Measurements from ENCODE around the gene DCDC2C. TPM values are rescaled to one million over a fixed set of nuclear protein-coding genes. Genes with fewer than 3 reads are reported as not detected.

DCDC2C gene
- total and polyA plus RNA-seq, 2 experiments from 2014 or later, result not detected

DNA sequence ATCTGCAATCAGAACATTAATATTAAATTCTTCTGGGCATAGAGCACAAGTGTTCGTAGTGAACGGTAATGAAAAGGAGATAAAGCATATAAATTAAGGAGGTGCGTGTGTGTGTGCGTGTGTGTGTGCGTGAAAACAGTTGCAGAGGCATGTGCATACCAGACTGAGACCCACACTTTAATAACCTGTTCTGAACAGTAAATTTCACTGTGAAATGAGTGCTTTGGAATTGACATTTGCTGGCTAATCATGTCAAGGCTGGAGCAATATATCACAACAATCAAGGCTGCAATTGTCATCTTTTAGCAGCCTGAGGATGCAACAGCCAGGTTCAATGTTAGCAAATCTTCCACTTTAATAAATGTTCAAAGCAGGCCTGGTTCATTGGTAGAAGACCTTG, 57.9 kb downstream of the DCDC2C start:
- H3K4me3 ChIP-seq, result no peak overlapping the region
- H3K27ac ChIP-seq, result no peak overlapping the region
- no peak for DNase-seq (ENCODE audit: low spot score)
- 90% methylated on average over 5 of the region's 5 CpGs for WGBS (ENCODE audit: low lambda C conversion rate, missing lambda C conversion rate)
- H3K27me3 ChIP-seq, result no peaks in the 10 kb centered on the region
- H3K4me1 ChIP-seq (ENCODE audit: insufficient read depth), result no peaks in the 10 kb centered on the region
- no peaks in the 10 kb centered on the region for H4K20me1 ChIP-seq (ENCODE audit: insufficient read depth, poor library complexity, severe bottlenecking)
- TF ChIP-seq EZH2 (IDR thresholded peaks at IDR 0.05; ENCODE audit: borderline replicate concordance), result no peak
- TF ChIP-seq, protein P1, sequence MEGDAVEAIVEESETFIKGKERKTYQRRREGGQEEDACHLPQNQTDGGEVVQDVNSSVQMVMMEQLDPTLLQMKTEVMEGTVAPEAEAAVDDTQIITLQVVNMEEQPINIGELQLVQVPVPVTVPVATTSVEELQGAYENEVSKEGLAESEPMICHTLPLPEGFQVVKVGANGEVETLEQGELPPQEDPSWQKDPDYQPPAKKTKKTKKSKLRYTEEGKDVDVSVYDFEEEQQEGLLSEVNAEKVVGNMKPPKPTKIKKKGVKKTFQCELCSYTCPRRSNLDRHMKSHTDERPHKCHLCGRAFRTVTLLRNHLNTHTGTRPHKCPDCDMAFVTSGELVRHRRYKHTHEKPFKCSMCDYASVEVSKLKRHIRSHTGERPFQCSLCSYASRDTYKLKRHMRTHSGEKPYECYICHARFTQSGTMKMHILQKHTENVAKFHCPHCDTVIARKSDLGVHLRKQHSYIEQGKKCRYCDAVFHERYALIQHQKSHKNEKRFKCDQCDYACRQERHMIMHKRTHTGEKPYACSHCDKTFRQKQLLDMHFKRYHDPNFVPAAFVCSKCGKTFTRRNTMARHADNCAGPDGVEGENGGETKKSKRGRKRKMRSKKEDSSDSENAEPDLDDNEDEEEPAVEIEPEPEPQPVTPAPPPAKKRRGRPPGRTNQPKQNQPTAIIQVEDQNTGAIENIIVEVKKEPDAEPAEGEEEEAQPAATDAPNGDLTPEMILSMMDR (IDR thresholded peaks at IDR 0.05; ENCODE audit: poor library complexity), result no peak
- TF ChIP-seq EZH2phosphoT487 (IDR thresholded peaks at IDR 0.05; ENCODE audit: low read depth, severe bottlenecking, unreplicated experiment), result no peak
- no peaks in the 10 kb centered on the region for H3K9me2 ChIP-seq (replicated peaks; ENCODE audit: insufficient read depth)
- H3K4me2 ChIP-seq, result no peak overlapping the region
- no peaks in the 10 kb centered on the region for H3K36me3 ChIP-seq (replicated peaks; ENCODE audit: insufficient read depth, low read depth)
- H3K9me3 ChIP-seq (ENCODE audit: low read depth), result no peaks in the 10 kb centered on the region
- no peak overlapping the region for H2AFZ ChIP-seq
- no peaks in the 10 kb centered on the region for H3K79me2 ChIP-seq

DNA sequence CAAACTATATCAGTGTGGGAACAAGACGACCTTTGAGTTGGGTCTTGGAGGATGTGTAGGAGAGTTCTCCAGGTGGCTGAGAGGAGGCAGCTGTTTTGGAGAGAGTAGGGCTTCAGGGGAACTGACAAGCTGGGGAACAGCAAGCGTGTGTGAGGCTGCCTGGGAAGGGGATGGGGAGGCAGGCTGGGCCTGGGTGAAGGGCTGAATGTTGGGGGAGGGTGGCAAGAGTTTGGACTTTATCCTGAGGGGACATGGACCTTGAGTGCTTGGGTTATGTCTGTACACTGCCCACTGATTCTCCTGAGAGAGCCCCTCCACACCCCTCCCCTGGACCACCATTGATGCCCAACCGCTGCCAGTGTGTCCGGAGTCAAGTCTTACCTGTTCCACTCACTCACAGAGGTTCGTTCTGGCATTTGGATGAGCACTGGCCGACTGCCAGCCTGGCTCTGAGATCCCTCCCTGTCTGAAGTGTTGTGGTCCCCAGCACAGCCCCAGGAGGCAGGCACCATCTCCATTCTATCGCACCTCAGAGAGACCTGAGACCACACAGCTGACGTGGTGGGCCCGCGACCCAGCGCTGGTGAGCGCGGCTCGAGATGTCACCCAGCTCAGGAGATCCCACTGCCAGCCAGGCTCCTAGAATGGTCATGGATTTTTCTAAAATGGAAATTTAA, 59.5 kb downstream of the DCDC2C start:
- no peak for TF ChIP-seq EZH2phosphoT487 (IDR thresholded peaks at IDR 0.05; ENCODE audit: low read depth, severe bottlenecking, unreplicated experiment)
- TF ChIP-seq, protein P1 (IDR thresholded peaks at IDR 0.05; ENCODE audit: poor library complexity), result no peak
- TF ChIP-seq EZH2 (IDR thresholded peaks at IDR 0.05; ENCODE audit: borderline replicate concordance), result no peak
- no peaks in the 10 kb centered on the region for H3K36me3 ChIP-seq (replicated peaks; ENCODE audit: insufficient read depth, low read depth)
- H3K9me3 ChIP-seq (ENCODE audit: low read depth), result no peaks in the 10 kb centered on the region
- H3K4me2 ChIP-seq, result no peak overlapping the region
- H3K4me1 ChIP-seq (ENCODE audit: insufficient read depth), result no peaks in the 10 kb centered on the region
- no peak for DNase-seq (ENCODE audit: low spot score)
- H3K9me2 ChIP-seq (replicated peaks; ENCODE audit: insufficient read depth), result no peaks in the 10 kb centered on the region
- H3K4me3 ChIP-seq, result no peak overlapping the region
- H4K20me1 ChIP-seq (ENCODE audit: insufficient read depth, poor library complexity, severe bottlenecking), result no peaks in the 10 kb centered on the region
- no peak overlapping the region for H3K27ac ChIP-seq
- 89% methylated on average over 14 of the region's 14 CpGs for WGBS (ENCODE audit: low lambda C conversion rate, missing lambda C conversion rate)
- no peaks in the 10 kb centered on the region for H3K27me3 ChIP-seq
- H3K79me2 ChIP-seq, result no peaks in the 10 kb centered on the region
- no peak overlapping the region for H2AFZ ChIP-seq

DNA sequence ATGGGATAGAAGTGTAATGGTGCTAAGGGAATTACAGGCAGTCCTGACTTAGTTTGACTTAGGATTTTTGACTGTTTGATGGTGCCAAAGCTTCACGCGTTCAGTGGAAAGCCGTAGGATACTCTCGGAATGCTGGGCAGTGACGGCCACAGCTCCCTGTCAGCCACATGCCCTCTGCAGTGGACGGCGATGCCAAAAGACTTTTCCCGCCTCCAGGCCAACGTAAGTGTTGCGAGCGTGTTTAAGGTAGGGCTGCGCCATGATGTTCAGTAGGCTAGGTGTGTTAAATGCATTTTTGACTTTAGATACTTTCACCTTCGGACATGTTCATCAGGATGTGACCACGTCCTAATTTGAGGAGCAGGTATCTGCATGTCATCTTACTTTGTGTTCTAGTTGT, 63.4 kb downstream of the DCDC2C start:
- Histone ChIP-seq H4K20me1 (ENCODE audit: insufficient read depth, poor library complexity, severe bottlenecking) (no peaks in the 10 kb centered on the region), H3K4me3 (no peak overlapping the region), H3K36me3 (replicated peaks; ENCODE audit: insufficient read depth, low read depth) (no peaks in the 10 kb centered on the region), H3K9me3 (ENCODE audit: low read depth) (no peaks in the 10 kb centered on the region), H3K4me2 (no peak overlapping the region), H3K27me3 (no peaks in the 10 kb centered on the region), H2AFZ (no peak overlapping the region), H3K79me2 (no peaks in the 10 kb centered on the region), H3K4me1 (ENCODE audit: insufficient read depth) (no peaks in the 10 kb centered on the region), H3K9me2 (replicated peaks; ENCODE audit: insufficient read depth) (no peaks in the 10 kb centered on the region), H3K27ac (no peak overlapping the region)
- DNase-seq (ENCODE audit: low spot score), result no peak
- 87% methylated on average over 14 of the region's 14 CpGs for WGBS (ENCODE audit: low lambda C conversion rate, missing lambda C conversion rate)
- TF ChIP-seq, protein P1 (IDR thresholded peaks at IDR 0.05; ENCODE audit: poor library complexity), result no peak
- no peak for TF ChIP-seq EZH2phosphoT487 (IDR thresholded peaks at IDR 0.05; ENCODE audit: low read depth, severe bottlenecking, unreplicated experiment)
- TF ChIP-seq EZH2 (IDR thresholded peaks at IDR 0.05; ENCODE audit: borderline replicate concordance), result no peak
